HK-2 (cell line): Measurements from ENCODE around the gene RAB28.

Source experiments
- DNase-seq: peaks from one replicate; pipeline ENCODE4 v3.0.0-alpha.2; 2018; ENCODE audit not compliant: unreplicated experiment

Gene RAB28

GRCh38 chr4:13378973-13379759, 105.0 kb downstream of the RAB28 start:
- DNase-seq = no peak

- DNase-seq = no peak
These were observed 113.1 kb downstream of the RAB28 start for GRCh38 chr4:13371048-13371447.

- no peak for DNase-seq
These were observed 115.9 kb downstream of the RAB28 start for GRCh38 chr4:13368217-13368616.

GRCh38 chr4:13367691-13368090, 116.4 kb downstream of the RAB28 start:
- no peak for DNase-seq

DNA sequence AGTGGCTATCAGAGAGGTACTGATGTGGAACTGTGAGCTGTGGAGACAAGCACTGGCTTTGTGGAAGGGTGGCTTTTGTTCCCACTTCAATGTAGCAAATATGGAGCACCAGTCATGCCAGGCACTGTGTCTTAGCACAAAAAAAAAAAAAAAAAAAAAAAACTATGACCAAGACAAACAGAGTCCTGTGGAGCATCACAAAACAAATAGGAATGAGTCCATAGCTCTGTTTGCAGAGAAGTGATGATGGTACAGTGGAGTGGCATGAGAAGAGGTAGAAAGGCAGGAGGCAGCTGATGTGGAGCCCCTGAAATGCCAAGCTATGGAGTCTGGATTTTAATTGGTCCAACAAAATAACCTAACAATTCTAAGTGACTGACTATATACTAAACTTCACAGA, 116.9 kb downstream of the RAB28 start:
- DNase-seq = no peak

DNA sequence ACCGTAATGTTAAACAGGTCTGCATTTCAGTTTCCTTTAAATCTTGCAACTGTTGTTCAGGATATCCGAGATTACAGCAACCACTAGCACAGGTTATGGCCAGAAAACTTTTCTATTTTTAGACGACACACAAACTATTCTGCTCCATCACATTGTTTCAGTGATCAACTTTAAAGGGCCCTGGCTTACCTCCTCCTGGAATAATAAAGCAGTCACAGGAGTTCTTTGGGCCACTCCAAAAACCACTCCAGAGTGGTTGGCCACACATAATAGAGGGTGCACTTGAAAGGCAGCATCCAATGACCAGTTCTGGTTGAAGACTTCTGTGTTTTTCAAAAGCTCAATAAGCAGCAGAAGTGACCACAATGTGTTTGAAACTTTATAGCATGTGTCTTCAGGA, 118.9 kb downstream of the RAB28 start:
- DNase-seq = no peak

GRCh38 chr4:13364653-13365052, 119.5 kb downstream of the RAB28 start:
- no peak for DNase-seq

GRCh38 chr4:13364172-13364571, 120.0 kb downstream of the RAB28 start:
- no peak for DNase-seq

DNA sequence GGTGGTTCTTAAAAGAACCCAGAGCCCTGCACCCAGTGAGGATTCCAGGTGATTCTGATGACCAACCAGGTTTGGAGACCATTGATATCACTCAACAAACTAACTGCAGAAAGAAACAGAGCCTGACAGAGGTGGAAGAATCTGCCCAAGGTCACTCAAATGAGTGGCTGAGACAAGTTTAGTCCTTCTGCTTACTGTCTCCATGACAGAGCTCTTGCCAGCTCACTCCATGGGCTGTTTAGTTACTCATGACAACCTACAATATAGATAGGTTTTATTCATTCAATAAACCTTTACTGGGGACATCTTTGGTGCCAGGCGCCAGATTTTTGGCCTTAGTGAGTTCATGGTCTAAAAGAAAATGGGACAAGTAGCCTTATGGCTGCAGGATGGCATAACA, 124.3 kb downstream of the RAB28 start:
- no peak for DNase-seq

- no peak for DNase-seq
These were observed 128.8 kb downstream of the RAB28 start for GRCh38 chr4:13355111-13355880.

DNA sequence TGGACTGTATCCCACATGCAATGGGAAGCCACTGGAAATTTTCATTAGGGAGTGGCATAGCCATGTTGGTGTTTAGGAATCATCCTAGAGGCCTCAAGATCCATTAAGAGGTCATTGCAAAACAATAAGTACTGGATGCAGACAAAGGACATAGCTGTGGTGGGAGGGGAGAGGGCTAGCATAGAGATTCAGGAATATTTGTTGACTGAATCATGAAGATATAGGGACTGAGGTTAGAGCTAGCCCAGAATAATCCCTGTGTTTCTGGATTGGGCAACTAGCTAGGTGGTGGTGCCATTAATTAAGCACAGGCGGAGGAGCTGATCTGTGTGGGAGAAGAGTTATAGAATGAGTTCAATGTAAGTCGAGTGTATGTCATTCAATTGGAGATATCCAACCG, 135.0 kb downstream of the RAB28 start:
- DNase-seq = no peak

DNA sequence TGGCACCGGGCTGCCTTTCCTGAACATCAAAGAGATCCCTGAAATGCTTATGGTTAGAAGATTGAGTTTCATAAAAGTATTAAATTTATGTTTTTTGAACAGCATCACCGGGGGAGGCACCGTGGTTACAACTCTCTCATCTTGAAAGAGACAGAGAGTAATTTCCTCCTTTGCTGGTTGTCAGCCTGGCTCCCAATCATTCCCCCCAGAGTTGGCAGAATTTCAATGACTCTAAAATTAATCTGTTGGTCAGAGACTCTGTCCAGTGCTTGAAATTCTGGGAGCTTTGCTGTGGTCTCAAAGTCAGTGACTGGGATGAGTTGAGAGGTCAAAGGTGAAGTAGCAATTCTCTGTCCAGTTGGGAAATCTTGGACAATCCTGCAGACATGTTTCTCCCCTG, 135.9 kb downstream of the RAB28 start:
- DNase-seq = no peak

DNA sequence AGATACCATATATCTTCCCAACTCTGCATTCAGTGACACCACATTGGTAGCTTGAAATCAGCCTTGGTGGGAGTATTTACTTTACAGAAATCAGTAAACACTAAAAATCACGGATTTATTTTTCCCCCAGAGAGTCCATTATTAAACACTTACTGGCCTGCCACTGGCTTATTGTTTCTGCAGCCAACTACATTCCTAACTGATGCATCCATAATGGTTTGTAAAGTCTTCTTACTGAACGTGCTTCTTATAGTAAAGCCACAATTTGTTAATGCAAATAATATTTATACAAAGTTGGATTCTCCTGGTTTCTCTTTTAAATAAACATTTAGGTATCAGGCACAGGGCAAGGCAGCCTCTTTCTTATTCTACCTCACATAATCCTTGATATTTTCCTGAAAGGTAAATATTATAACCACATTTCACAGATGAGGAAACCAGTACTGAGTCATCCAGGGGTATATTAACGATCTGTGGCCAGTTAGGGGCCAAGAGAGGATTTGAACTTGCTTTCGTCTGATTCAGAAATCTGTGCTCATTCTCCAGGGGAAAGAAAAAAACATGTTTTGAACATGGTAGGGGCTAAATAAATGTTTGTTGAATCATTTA, 136.5 kb downstream of the RAB28 start:
- no peak for DNase-seq

DNA sequence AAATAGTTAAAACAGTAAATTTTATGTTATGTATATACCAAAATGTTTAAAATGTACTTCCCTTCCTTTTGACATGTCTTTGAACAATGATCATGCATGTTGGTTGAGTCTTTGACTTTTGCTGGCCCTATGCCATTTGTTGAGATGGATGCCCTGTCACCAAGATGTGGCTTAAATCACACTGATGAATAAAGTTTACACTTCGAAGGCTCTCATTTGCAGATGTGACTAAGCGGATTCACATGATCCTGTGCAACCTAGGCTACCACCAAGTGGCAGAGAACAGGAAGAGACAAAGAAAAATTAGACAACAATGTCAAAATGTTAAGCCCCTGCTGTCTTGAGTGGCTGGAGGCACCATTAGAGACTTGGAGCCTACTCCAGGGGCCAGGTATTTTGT, 139.9 kb downstream of the RAB28 start:
- DNase-seq = no peak

DNA sequence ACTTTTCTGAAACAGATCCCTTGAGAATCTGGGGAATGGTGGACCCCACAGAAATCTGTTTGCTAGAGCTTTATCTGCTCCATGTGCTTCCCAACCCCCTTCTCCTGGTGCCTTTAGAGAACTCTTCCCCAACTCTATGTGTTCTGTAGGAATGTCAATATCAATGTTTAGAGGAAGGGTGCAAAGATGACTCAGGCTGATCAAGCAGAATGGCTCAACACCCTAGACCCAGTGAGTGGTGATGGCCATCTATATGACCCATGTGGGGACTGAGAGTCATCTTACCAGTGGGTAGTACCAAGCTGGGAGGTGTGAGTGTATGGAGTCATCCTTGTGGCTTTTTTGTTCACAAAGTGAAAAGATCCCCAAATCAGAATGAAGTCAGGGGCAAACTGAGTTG, 143.5 kb downstream of the RAB28 start:
- DNase-seq = no peak

DNA sequence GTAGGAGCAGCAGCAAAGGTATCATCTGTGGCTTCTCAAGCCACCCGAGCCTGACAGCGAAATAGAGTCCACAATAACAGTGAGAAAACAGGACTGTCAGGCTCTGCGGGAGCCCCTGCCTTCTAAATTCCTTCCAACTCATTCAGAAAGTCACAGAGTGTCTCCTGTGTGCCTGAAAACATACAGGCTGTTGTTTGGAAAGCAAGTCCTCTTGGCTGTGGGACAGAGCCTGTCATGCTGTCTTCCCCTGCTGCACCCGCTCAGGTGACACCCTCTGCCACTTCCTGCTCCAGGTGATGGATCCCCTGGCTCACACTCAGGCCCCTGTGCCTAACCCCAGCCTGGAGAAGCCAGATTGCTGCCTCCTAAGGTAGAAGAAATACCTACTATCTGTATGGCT, 152.3 kb downstream of the RAB28 start:
- DNase-seq = no peak

DNA sequence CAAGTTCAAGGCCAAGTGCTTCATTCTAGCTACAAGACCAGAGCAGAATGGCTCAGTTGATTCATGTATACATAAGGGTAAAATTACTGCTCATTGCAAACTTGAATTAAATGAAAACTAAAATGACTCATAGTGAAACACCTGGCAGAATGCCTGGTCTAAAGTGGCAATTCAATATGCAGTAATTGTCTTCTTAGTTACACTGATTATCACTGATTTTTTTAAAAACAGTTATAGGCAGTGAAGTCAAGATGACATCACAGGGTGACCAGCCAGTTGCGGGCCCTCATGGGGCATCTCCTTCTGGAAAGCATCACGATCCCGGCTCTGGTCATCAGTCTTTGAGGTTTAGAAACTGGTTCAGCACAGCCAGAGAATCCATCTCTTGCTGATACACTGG, 154.2 kb downstream of the RAB28 start:
- no peak for DNase-seq

GRCh38 chr4:13329340-13329850, 154.7 kb downstream of the RAB28 start:
- no peak for DNase-seq

- DNase-seq = no peak
These were observed 155.5 kb downstream of the RAB28 start for GRCh38 chr4:13328591-13328990.

- DNase-seq = no peak
These were observed 156.1 kb downstream of the RAB28 start for GRCh38 chr4:13327991-13328390.

DNA sequence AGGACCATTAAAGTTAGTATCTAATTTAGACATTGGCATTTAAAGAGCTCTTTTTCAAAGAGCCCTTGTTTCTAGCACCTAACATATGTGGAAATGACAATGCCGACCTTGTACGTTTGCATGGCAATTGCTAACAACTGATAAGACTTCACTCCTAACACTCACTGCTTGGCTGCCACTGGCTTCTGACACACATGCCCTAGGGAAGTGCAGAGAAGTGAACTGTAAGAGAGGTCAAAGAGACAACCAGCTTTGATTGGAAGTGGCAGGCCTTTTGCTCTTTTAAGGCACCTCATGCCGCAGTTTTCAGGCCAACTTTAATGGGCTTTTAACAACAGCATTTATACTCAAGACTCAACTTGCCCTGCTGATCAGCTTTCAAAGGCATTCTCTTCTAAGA, 158.4 kb downstream of the RAB28 start:
- no peak for DNase-seq

- no peak for DNase-seq
These were observed 160.2 kb downstream of the RAB28 start for GRCh38 chr4:13323921-13324320.

GRCh38 chr4:13322681-13323101, 161.4 kb downstream of the RAB28 start:
- no peak for DNase-seq
